ENCODE results near the gene DEPDC7. TPM values are rescaled to one million over a fixed set of nuclear protein-coding genes. Genes with fewer than 3 reads are reported as not detected.
"Not testable (repeated sequence)": the region's sequence is repeated elsewhere in the genome, so short reads cannot be mapped to it uniquely, and the experiment has no call there.

DEPDC7 gene
- 10 to 100 TPM; 14.9 to 23.2 TPM for total RNA-seq
- polyA plus RNA-seq (ENCODE audit: insufficient read depth, low read depth, low replicate concordance) = 47.7 TPM
- long read RNA-seq, donor 1, partial matches to known transcripts = 0 of 3 reads
- long read RNA-seq, donor 1, other reads (novel, unspliced or antisense) = 0 of 3 reads
- long read RNA-seq, donor 2 = 0 reads

DNA sequence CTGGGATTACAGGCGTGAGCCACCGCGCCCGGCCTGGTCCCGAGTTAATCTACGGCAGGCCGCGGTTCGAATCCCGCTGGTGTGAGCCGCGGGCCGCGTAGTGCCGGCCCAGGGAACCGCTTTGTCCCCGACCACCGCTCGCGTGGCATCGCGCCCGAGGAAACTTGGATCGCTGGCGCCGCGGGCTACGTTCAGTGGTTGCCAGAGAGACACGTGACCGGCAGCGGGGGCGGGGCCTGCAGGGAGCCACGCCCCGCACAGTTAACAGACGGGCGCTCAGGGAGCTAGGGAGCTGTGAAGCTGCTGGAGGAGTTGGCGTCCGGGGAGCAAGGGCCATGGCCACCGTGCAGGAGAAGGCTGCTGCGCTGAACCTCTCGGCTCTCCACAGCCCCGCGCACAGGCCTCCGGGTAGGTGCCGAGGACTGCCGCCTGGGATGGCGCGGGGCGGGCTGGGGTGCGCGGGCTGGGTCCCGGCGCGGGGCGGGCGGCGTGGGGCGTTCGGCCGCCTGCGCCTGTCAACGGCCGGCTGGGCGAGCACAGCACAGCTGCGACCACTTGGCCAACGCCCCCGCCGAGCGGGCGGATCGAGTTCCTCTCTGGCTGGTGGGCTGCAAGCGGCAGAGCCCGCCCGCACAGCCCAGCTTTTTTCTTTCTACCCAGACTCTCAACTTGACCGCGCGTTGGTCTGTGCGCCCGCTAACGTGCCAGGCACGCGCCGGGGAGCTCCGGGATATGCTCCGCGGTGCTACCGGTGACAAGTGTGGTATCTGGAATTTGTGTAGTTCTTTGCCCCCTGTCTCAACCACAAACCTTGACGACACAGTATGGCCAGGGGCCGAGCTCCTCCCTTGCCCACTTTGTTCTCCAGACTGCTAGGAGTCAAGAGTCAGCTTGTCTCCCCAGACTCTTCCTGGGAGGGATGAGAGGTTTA is at the start of gene DEPDC7:
TSS of gene DEPDC7 (plus strand) at position 258 of the 931 bp plus-strand sequence. CDS start at position 336, 78 bp downstream.
- Histone ChIP-seq H3K4me3 (peak within 1 kb of the TSS; percentile 57 to 60), H3K27me3 (no peaks in the 10 kb centered on the region), H3K9me3 (no peaks in the 10 kb centered on the region), H3K36me3 (ENCODE audit: low read depth, missing control alignments) (no peaks in the 10 kb centered on the region), H3K27ac (peak within 1 kb of the TSS in 1 of 2 donors; percentile 39), H3K4me1 (no peaks in the 10 kb centered on the region)
- 1 to 7% methylated on average over 37 to 43 of the region's 89 CpGs for WGBS, 2 donors
- no peak for TF ChIP-seq POLR2A (IDR thresholded peaks at IDR 0.05)
- TF ChIP-seq, protein P1, sequence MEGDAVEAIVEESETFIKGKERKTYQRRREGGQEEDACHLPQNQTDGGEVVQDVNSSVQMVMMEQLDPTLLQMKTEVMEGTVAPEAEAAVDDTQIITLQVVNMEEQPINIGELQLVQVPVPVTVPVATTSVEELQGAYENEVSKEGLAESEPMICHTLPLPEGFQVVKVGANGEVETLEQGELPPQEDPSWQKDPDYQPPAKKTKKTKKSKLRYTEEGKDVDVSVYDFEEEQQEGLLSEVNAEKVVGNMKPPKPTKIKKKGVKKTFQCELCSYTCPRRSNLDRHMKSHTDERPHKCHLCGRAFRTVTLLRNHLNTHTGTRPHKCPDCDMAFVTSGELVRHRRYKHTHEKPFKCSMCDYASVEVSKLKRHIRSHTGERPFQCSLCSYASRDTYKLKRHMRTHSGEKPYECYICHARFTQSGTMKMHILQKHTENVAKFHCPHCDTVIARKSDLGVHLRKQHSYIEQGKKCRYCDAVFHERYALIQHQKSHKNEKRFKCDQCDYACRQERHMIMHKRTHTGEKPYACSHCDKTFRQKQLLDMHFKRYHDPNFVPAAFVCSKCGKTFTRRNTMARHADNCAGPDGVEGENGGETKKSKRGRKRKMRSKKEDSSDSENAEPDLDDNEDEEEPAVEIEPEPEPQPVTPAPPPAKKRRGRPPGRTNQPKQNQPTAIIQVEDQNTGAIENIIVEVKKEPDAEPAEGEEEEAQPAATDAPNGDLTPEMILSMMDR (IDR thresholded peaks at IDR 0.05) = no peak
- peak; percentile 94 for DNase-seq
- intact Hi-C loops (cut with DNase I; ENCODE audit: low total_unique reads) = no loop called here

DNA sequence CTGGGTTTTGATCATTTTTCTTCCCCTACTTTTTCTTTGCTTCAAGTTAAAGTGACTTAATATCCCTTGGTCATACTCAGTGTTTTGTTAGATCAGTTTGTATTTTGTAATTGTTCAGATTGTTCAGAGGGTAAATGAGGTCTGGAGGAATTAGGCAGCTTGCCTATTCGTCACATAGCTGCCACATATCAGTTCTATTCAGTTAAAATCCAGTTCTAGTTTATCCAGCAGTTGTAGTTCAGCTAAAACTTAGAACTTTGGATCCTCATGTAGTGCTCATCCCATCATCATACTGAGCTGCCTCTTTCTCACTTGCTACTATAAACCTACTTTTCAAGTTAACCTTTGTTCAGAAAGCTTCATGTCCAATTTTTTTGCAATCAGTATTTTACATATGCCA is 47.1 kb upstream of the DEPDC7 start:
- Histone ChIP-seq H3K27me3 (no peaks in the 10 kb centered on the region), H3K27ac (no peak overlapping the region), H3K9me3 (no peaks in the 10 kb centered on the region), H3K4me3 (no peak overlapping the region), H3K4me1 (no peaks in the 10 kb centered on the region), H3K36me3 (ENCODE audit: low read depth, missing control alignments) (no peaks in the 10 kb centered on the region)
- TF ChIP-seq, protein P1 (IDR thresholded peaks at IDR 0.05) = no peak
- no peak for TF ChIP-seq POLR2A (IDR thresholded peaks at IDR 0.05)
- DNase-seq = no peak
- 81 to 82% methylated on average over 1 of the region's 1 CpG for WGBS, 2 donors
- intact Hi-C loops (cut with DNase I; ENCODE audit: low total_unique reads) = no loop called here

DNA sequence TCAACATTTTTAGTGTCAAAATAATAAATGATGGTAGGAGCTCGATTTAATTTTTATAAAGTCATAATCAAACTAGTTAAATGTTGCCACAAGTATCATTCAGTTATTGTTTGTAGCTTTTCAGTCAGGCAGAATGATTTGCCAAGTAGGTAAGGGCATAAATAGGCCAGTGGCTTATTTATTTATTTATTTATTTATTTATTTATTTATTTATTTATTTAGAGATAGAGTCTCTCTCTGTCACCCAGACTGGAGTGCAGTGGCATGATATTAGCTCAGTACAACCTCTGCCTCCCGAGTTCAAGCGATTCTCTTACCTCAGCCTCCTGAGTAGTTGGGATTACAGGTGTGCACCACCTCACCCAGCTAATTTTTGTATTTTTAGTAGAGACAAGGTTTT is 43.4 kb upstream of the DEPDC7 start:
- DNase-seq; H3K27me3 ChIP-seq; H3K4me1 ChIP-seq; H3K36me3 ChIP-seq (ENCODE audit: low read depth, missing control alignments); H3K9me3 ChIP-seq; H3K4me3 ChIP-seq; intact Hi-C loops (cut with DNase I; ENCODE audit: low total_unique reads); H3K27ac ChIP-seq: not testable (repeated sequence)
- 96 to 97% methylated on average over 3 of the region's 3 CpGs for WGBS, 2 donors

DNA sequence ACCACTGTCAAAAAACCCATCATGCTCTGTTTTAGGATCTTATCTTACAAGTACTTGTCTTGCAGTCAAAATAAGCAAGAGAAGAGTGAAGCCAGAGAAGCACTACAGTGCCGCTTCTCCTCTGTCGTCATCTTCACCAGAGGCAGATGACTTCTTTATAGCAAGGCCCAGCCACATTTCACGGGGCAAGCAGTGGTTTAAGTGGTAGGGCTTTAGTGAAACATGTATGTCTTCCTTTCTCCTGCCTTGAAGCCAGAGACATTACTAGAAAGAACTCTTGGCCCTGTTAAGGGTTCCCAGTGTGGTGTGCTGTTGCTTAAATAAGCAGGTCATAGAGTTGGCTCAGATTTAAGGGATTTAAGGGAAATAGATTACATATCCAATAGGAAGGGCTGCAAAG is 42.9 kb upstream of the DEPDC7 start:
- Histone ChIP-seq H3K27ac (no peak overlapping the region), H3K4me3 (no peak overlapping the region), H3K4me1 (no peaks in the 10 kb centered on the region), H3K36me3 (ENCODE audit: low read depth, missing control alignments) (no peaks in the 10 kb centered on the region), H3K27me3 (no peaks in the 10 kb centered on the region), H3K9me3 (no peaks in the 10 kb centered on the region)
- intact Hi-C loops (cut with DNase I; ENCODE audit: low total_unique reads) = no loop called here
- WGBS, 2 donors = 93 to 95% methylated on average over 3 of the region's 3 CpGs
- DNase-seq = no peak
- TF ChIP-seq POLR2A (IDR thresholded peaks at IDR 0.05) = no peak
- TF ChIP-seq, protein P1 (IDR thresholded peaks at IDR 0.05) = no peak

DNA sequence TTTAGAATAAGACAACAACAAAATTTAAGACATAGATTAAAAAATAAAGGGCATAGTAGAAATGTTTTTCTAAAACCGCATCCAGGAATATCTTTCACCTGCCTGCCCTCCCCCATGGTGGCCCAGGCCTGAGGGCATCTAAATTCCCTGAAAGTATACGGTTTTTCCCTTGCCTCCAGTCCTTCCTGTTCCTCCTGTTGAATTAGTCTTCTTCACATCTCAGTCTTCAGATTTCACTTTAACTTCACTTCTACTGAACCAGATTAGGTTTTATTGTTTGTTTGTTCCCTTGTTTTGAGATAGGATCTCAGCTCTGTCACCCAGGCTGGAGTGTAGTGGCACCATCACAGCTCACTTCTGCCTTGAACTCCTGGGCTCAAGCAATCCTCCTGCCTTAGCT is 33.1 kb upstream of the DEPDC7 start:
- WGBS, 2 donors = 77 to 85% methylated on average over 2 of the region's 2 CpGs

More for the DNA sequence above, 33.1 kb upstream of the DEPDC7 start:
- intact Hi-C loops (cut with DNase I; ENCODE audit: low total_unique reads) = no loop called here
- Histone ChIP-seq H3K27me3 (no peaks in the 10 kb centered on the region), H3K27ac (no peak overlapping the region), H3K36me3 (ENCODE audit: low read depth, missing control alignments) (no peaks in the 10 kb centered on the region), H3K9me3 (no peaks in the 10 kb centered on the region), H3K4me1 (no peaks in the 10 kb centered on the region), H3K4me3 (no peak overlapping the region)
- DNase-seq = no peak
- TF ChIP-seq POLR2A (IDR thresholded peaks at IDR 0.05) = no peak
- TF ChIP-seq, protein P1 (IDR thresholded peaks at IDR 0.05) = no peak

Measured in testis (tissue), 5 donors.